ENCODE results near the gene STK4. TPM values are rescaled to one million over a fixed set of nuclear protein-coding genes. Genes with fewer than 3 reads are reported as not detected.

Gene STK4
- total and polyA plus RNA-seq, 2 of the 4 experiments (the other 2 are of a cell fraction), result 10.2 to 22.2 TPM

- H3K14ac ChIP-seq (replicated peaks; ENCODE audit: low read depth, low read length), result no peak overlapping the region
- H3K36me3 ChIP-seq (ENCODE audit: control insufficient read depth, insufficient read depth, low read length), result peaks cover 44% of the 10 kb centered on the region
- no peak overlapping the region for H2BK15ac ChIP-seq (ENCODE audit: low read depth, low read length)
- H2BK20ac ChIP-seq (ENCODE audit: low read depth, low read length), result no peak overlapping the region
- H2AK5ac ChIP-seq (ENCODE audit: low read depth, low read length), result no peak overlapping the region
- ATAC-seq (ENCODE audit: low read depth), result no peak
- dilution Hi-C loops (cut with HindIII; ENCODE audit: low sequenced_read_pairs, unreplicated experiment), result no loop called here
- no TSS peak for BruUV-seq (replicated peaks)
- no peak overlapping the region for H2BK120ac ChIP-seq (ENCODE audit: low read depth, low read length)
- H3K27me3 ChIP-seq (ENCODE audit: control insufficient read depth, insufficient read depth, low read length), result no peaks in the 10 kb centered on the region
- in situ Hi-C loops (cut with MboI; ENCODE audit: low sequenced_read_pairs), result no loop called here
- H2AFZ ChIP-seq (replicated peaks; ENCODE audit: low read length, poor library complexity), result no peak overlapping the region
- H3K27ac ChIP-seq (ENCODE audit: insufficient read depth, low read length), result no peak overlapping the region
- ChIA-PET POLR2A (ENCODE audit: unreplicated experiment) (no interaction called here), CTCF (no interaction called here)
- no peak overlapping the region for H2AK9ac ChIP-seq (replicated peaks; ENCODE audit: low read depth, low read length, poor library complexity)
- H4K20me1 ChIP-seq (ENCODE audit: insufficient read depth, low read length), result no peaks in the 10 kb centered on the region
- no peak overlapping the region for H3K18ac ChIP-seq (ENCODE audit: low read depth, low read length)
- H3K4me3 ChIP-seq (ENCODE audit: insufficient read depth, low read depth, low read length), result no peak overlapping the region
- peaks cover 9 to 16% of the 10 kb centered on the region in 2 experiments; a peak in 3 of 4 replicates for H3K79me1 ChIP-seq (ENCODE audit: low read depth in 1 of 2, low read length in 2 of 2)
- H4K5ac ChIP-seq (ENCODE audit: low read depth, low read length), result no peak overlapping the region
- no peaks in the 10 kb centered on the region for H3K9me1 ChIP-seq (ENCODE audit: insufficient read depth, low read length)
- H4K91ac ChIP-seq (ENCODE audit: insufficient read depth, low read depth, low read length), result no peak overlapping the region
- DNase-seq, result no peak
- no peak overlapping the region for H3K4ac ChIP-seq (ENCODE audit: low read depth, low read length)
- no peak overlapping the region for H3K4me2 ChIP-seq (ENCODE audit: low read depth, low read length)
- H4K8ac ChIP-seq (ENCODE audit: low read depth in 2 of 2, low read length in 2 of 2), result no peak overlapping the region
- no peak overlapping the region for H2BK5ac ChIP-seq (ENCODE audit: low read depth, low read length, poor library complexity, severe bottlenecking)
- H3K23ac ChIP-seq (ENCODE audit: low read depth, low read length), result no peak overlapping the region
- WGBS, 2 experiments (ENCODE audit: extremely low coverage in 2 of 2, insufficient read length in 1 of 2), result 94% methylated on average over 2 of the region's 2 CpGs; no CpG with 5 or more reads in 1 of the 2 experiments
- no peak overlapping the region for H3K9ac ChIP-seq (ENCODE audit: low read depth, low read length)
- intact Hi-C loops (cut with micrococcal nuclease), result no loop called here
- peaks cover 2% of the 10 kb centered on the region; the same call in 1 of the 2 replicates for H3K4me1 ChIP-seq (ENCODE audit: control insufficient read depth, insufficient read depth, low read length)
- H3K9me3 ChIP-seq (ENCODE audit: control insufficient read depth, insufficient read depth, low read length), result no peaks in the 10 kb centered on the region
- no peak for TF ChIP-seq CHD1 (IDR thresholded peaks at IDR 0.05; ENCODE audit: low read depth, low read length)
- no peak for TF ChIP-seq SMC3 (IDR thresholded peaks at IDR 0.05; ENCODE audit: low read depth, low read length)
- no peak for TF ChIP-seq POLR2A (IDR thresholded peaks at IDR 0.05; ENCODE audit: low read depth, low read length)
- TF ChIP-seq CEBPB (IDR thresholded peaks at IDR 0.05; ENCODE audit: low read depth, low read length), result no peak
- TF ChIP-seq CTCF (conservative IDR thresholded peaks at IDR 0.05; ENCODE audit: low read depth, low read length), result no peak
- TF ChIP-seq FOS (IDR thresholded peaks at IDR 0.05; ENCODE audit: low read depth, low read length), result no peak
- TF ChIP-seq BHLHE40 (IDR thresholded peaks at IDR 0.05; ENCODE audit: low read depth, low read length), result no peak
- TF ChIP-seq RFX5 (IDR thresholded peaks at IDR 0.05; ENCODE audit: low read depth, low read length), result no peak
- TF ChIP-seq USF2 (IDR thresholded peaks at IDR 0.05; ENCODE audit: low read depth, low read length), result no peak
- no peak for TF ChIP-seq NFE2L2 (IDR thresholded peaks at IDR 0.05; ENCODE audit: low read depth, low read length)
- TF ChIP-seq RCOR1 (IDR thresholded peaks at IDR 0.05; ENCODE audit: insufficient replicate concordance, low read length), result no peak
- no peak for TF ChIP-seq ELK1 (IDR thresholded peaks at IDR 0.05; ENCODE audit: borderline replicate concordance, low read depth, low read length)
- TF ChIP-seq RAD21 (IDR thresholded peaks at IDR 0.05; ENCODE audit: low read length), result no peak
- no peak for TF ChIP-seq MXI1 (IDR thresholded peaks at IDR 0.05; ENCODE audit: borderline replicate concordance, low read depth, low read length)
- TF ChIP-seq MAFK (IDR thresholded peaks at IDR 0.05; ENCODE audit: low read depth, low read length), result no peak
- H3K56ac ChIP-seq (ENCODE audit: extremely low read depth, insufficient read depth, low read length), result no peak overlapping the region
Measured at GRCh38 chr20:44948513-44948912, 17.8 kb upstream of the STK4 start.
